OCI-LY1 (cell line): ENCODE data around the gene ADAR.

Experiments used
- CTCF ChIP-seq: fragments of 200-600 bp; sonication (generic), shearing (Covaris generic); IDR thresholded peaks from 2 replicates; pipeline ENCODE4 v1.5.1; 2017; ENCODE audit warnings: mild to moderate bottlenecking, antibody characterized with exemption, low read length, moderate library complexity, mixed read lengths
- EZH2 ChIP-seq: fragments of 200-600 bp; sonication (generic), shearing (Covaris generic); IDR thresholded peaks from 2 replicates; pipeline ENCODE4 v1.8.0; 2017; ENCODE audit warnings: borderline replicate concordance, mixed run types, mild to moderate bottlenecking, antibody characterized with exemption, low read length, moderate library complexity, mixed read lengths

DNA sequence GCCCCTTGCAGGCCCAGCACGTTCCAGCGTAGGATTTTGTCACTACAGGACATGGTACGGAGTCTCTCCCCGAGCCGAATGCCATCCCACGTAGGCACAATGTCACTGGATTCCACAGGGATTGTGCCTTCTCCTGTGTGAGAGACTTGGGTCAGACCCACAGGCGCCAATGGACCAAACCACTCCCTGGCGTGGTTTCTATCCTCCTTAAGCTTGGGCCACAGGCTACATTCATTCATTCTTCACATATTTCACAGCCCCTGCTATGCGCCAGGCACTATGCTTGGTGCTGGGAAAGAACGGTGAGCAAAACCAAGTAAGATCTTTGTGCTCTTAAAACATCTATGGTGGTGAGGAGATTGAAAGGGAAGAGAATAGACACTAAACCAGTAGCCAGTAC lies 21.8 kb downstream of the ADAR start:
- TF ChIP-seq EZH2, result no peak
- no peak for TF ChIP-seq CTCF
